Measurements from ENCODE around the gene LSM6.

DNA sequence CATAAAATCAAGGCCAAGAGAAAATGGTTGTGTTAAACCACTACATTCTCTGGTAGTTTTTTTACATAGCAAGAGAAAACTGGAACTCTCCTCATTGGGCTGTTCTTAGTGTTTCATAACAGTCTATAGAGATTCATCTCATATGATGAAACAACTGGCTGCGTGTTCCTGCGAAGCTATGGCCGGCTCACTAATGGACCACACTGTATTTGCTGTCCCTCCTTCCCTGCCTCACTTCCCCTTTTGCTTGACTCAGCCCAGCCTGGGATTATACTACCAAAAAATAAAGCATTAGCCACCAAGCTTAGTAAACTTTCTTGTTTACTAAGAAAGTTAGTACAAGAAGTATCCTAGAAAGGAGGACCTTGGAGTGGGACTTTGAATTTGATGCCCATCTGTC, 31.6 kb upstream of the LSM6 start:
- no peak for TF ChIP-seq POLR2A (IDR thresholded peaks at IDR 0.05)
- TF ChIP-seq, protein P1, sequence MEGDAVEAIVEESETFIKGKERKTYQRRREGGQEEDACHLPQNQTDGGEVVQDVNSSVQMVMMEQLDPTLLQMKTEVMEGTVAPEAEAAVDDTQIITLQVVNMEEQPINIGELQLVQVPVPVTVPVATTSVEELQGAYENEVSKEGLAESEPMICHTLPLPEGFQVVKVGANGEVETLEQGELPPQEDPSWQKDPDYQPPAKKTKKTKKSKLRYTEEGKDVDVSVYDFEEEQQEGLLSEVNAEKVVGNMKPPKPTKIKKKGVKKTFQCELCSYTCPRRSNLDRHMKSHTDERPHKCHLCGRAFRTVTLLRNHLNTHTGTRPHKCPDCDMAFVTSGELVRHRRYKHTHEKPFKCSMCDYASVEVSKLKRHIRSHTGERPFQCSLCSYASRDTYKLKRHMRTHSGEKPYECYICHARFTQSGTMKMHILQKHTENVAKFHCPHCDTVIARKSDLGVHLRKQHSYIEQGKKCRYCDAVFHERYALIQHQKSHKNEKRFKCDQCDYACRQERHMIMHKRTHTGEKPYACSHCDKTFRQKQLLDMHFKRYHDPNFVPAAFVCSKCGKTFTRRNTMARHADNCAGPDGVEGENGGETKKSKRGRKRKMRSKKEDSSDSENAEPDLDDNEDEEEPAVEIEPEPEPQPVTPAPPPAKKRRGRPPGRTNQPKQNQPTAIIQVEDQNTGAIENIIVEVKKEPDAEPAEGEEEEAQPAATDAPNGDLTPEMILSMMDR (IDR thresholded peaks at IDR 0.05), result no peak
